HG02981 (cell line): ENCODE data around the gene DCTN2.

ENCODE experiments used
- ATAC-seq: cut with Tn5 transposase; IDR thresholded peaks from one replicate; pipeline ENCODE4 v1.9.1; 2021; ENCODE audit warnings: mild to moderate bottlenecking, moderate library complexity; ENCODE audit not compliant: unreplicated experiment

DCTN2 gene

DNA sequence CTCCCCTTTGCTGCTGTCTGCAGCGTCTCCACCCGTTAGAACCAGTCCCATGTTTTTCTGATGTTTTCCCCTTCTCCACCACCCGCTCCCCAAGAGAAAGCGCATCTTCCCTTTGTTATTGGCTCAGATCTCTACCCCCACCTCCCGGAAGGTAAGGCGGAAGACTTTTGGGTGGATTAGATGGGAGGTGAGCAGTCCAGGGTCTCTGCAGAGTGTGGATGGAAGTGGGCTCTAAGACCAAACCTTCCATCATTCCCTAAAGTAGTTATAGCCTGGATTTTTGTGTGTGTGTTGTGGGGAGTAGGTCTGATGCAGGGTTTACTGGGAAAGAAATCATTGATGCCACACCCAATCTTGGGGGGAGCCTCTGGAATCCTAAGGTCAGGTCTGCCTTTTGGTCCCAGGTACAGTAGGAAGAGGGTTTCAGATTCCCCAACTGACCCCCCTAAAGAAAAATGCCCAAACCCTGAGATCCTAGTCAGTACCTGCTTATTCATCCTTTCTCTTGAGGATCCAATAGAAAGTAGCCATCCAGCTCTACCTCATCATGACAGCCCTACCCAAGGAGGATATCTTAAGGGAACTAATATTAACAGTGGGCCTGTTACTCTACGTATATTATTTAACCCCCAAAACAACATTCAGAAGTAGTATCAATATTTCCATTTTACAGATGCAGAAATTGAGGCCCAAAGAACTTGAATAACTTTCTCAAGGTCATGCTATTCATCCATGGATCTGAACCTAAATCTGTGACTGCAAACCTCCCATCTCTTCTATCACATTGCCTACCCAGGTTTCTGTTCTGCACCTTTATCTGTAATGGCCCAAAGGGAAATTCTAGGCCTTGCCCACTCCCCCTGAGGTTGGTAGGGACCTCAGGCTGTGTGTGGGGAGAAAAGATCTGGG lies 3.9 kb upstream of the DCTN2 start:
- no peak for ATAC-seq

DNA sequence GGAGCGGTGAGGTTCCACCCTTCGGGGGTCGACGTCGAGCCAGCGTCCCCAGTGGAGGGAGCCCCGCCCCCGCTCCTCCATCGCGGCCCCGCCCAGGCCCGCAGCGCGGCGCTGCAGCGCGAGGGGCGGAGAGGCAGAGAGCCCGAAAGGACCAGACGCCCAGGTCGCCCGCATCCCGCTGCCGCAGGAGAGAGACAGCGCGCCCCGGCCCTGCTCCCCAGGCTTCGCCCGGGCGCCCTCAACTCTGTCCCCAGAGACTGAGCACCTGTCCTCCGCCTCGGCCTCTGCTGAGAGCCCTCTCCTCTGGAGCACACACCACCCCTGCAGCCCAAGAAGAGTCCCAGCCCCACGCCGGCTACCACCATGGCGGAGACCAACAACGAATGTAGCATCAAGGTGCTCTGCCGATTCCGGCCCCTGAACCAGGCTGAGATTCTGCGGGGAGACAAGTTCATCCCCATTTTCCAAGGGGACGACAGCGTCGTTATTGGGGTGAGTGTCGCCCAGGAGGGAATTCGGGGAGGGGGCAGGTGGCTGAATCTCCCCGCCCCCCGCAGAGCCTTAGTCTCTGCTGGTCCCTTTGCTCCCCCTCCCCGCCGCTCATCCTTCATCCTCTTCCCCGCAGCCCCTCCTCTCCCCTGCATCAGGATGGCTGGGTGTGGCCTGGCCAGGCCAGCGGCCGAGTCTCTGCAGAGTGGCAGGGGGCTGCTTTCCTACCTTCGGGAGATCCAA lies 3.1 kb upstream of the DCTN2 start, which contains the start of gene KIF5A:
KIF5A (plus strand) TSS at position 136 of the 732 bp plus-strand sequence; CDS start at position 364, 228 bp downstream.
- ATAC-seq: no peak

DNA sequence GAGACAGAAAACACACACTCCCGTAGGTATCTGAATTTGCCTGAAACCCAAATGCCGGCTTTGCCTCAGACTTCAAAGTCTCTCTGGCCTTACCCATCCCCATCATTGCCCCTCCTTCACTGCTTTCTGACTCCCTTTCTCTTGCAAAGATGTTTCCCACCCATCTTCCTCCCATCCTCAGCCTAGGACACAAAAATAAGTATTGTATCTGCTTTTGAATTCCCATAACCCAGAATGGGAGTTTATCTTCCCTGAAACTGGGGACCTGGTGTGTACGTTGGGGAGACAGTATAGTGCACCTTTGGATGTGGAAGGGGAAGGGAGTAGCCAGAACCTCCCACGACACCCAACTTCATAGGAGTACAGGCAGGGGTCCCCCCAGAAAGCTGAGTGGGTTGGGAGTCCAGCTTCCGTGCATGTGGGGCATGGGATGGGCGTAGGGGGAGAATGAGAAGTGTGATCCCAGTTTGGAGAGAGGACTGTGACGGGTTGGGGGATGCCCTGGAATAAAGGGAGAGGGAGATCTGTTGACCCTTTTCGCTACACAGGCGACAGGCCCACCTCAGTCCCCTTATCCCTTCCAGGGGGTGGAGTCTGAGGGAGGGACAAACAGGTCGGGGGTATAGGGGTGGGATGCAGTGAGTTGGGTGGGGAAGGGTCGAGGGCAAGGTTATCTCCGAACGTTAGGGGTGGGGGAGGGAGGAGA lies 2.4 kb upstream of the DCTN2 start:
- ATAC-seq: no peak

- no peak for ATAC-seq
Measured at GRCh38 chr12:57548488-57548887, 1.5 kb upstream of the DCTN2 start.

DNA sequence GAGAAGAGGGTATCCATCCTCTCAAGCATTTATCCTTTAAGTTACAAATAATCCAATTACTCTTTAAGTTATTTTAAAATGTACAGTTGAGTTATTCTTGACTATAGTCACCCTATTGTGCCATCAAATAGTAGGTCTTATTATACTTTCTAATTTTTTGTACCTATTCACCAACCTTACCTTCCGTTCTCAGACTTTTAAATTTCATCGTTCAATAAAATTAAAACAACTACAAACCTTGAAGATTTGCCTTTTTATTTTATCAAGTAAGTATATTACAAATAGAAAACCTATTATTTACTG lies 972 bp upstream of the DCTN2 start:
- ATAC-seq: no peak

DNA sequence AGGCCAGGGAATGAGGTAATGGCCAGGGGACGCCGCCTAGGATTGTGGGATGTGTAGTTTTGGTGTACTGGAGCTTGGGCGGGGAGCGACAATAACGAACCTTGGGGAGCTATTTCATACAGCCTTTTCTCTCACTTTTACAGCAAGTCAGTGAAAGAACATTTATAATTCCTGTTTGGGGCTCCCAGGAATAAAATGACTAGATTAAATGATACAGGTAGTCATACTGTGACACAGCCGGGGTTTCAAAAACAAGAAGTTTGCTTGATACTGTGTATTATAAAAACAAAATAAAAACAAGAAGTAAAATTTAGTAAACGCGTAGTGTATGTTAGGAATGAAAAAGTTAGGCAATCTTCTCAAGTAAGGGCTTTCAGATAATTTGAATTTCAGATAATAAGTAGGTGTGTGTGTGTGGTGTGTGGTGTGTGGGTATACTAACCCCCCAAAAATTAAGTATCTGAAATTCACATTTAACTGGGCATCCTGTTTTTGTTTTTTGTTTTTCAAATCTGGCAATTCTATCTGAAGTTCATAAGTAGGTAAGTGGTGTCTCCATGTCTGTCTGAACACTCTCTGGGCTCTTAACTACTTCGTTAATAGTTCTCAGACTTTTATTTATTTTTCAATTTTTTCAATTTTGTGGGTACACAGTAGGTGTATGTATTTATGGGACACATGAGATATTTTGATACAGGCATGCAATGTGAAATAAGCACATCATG lies 458 bp upstream of the DCTN2 start:
- ATAC-seq: no peak

DNA sequence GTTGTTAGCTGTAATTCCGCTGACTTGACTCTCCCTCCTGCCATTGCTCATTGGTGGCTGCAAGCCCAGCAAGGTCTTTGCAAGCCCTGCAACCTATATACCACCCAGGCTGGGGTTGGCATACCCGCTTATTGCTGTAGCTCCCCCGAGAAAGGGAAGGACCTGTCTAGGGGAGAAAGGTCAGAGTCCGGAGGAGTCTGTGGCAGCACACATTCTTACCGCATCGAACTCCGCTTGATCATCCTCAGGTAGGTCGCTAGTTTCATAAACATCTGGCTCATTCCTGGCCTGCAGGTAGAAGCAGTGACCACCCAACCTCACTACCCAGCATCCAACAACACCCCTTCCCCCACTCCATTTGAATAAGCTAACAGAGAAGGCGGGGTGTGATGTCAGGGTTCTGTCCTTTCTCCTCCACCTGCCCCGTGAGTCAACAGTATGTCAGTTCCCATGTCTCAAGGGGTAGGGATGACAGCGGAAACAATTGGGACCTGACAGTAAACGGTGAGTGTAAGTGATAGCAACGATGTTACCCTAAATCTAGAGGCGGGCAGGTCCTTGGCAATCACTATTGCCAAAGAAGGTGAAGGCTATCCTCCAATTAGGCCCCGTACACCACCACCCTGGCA lies 1.1 kb downstream of the DCTN2 start:
- no peak for ATAC-seq

DNA sequence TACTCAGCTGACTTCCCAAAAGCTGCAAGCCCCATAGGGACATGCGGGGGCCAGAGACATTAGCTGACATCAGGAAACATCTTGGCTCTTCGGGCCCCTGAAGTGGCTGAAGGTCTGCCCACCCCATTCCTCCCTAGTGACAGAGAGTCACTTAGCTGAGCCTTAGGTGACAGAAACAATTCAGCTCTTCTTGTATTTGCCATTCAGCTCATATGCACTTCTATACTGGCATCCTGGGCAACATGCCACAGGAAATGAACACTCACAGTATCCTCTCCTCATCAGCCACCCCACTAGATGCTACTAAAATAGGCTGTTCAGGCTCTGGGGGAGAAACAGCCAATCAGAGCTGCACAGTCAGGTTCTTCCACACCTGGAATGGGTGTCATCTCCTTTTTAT lies 3.4 kb downstream of the DCTN2 start:
- no peak for ATAC-seq

DNA sequence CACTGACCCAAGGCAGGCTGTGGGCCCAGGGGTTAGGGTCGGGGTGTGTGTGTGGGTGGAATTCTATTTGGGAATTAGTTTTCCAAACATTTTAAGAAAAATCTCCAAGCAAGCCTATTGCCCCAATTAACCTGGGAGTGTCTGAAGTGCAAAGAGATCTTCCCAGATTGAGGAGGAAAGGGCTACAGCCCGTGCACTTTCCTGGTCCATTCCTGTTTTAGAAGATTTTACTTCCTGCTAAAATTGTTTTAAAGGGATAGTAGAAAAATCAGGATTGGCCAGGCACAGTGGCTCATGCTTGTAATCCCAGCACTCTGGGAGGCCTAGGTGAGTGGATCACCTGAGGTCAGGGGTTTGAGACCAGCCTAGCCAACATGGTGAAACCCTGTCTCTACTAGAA lies 5.3 kb downstream of the DCTN2 start:
- no peak for ATAC-seq

DNA sequence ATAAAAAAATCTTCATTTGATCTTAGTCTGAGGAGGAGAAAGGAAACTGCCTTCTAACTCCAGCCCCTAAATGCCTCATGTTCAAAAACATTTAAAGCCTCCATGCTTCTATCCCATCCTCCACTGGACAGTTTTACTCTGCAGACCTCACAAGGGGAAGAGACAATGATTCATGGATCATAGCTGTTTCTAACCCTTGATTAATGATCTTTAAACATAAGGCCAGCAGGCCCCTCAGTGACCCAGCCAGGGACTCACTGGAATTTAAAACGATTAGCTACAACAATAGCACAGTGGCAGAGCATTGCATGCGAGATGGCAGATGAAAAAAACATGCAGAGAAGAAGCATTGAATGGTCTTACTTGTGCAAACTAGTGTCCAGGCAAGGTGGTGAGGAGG lies 6.0 kb downstream of the DCTN2 start:
- no peak for ATAC-seq

DNA sequence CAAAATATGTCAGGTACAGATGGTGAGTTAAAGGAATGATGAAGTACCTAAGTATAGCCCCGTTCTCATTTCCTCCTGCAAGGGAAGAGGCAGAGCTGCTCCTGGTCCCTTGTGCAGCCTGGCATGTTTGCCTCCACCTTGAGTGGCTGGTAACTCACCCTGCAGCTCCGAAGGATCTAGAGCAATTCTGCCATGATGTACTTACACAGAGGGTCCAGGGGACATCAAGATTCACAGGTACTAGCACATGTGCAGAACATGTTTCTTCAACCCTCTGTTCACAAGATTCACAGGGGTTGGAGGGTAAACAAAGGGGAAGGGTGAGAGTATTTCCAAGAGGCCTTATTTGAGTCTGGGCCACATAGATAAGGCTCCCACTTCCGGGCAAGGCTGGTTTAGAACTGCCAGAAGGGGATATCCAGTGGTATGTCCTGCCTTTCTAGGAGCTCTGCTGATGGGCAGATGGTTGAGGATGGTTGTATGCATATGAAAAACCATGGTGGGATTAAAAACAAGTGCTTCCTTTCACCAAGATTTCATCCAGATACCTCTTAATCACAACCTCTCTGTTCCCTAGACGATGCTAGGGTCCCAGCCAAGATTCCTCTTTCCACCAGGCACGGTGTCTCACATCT lies 7.7 kb downstream of the DCTN2 start:
- no peak for ATAC-seq

GRCh38 chr12:57536597-57536942 lies 10.4 kb downstream of the DCTN2 start:
- ATAC-seq: no peak

DNA sequence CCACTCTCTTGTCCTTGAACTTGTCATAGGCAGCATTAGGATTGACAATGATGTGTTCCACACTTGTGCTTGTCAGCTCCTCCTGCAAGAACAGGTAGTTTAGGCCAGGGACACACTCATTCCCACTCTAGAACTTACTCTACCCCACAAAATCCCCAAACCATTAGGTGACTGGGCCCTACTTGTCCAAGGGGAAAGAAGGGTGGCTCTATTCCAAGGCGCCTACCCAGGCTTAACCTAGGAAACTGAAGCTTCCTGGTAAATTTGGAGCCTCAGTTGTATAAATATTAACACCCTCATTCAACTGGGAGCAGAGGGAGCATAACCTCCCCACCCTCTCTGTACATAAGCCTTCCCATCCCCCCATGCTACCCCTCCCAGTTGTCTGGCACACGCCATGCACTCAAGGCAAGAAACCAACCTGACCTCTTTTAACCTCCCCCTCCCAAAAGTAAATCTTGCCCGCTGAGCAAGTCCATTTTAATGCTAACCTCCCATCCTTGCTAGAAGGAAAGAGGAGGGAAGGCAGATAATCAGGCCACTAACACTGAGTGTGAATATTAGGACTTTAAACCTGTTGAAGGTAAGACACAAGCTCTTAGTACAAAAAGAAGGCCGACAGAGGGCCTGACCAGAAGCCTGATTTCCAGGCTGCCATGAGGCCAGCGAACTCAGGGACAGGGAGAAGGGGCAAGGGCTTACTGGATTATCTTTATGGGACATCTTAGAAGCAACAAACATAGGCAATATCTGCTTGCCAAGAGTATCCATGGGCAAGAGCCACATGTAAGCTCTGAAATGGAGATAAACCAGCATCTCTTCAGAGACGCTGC lies 11.0 kb downstream of the DCTN2 start:
- ATAC-seq: no peak

DNA sequence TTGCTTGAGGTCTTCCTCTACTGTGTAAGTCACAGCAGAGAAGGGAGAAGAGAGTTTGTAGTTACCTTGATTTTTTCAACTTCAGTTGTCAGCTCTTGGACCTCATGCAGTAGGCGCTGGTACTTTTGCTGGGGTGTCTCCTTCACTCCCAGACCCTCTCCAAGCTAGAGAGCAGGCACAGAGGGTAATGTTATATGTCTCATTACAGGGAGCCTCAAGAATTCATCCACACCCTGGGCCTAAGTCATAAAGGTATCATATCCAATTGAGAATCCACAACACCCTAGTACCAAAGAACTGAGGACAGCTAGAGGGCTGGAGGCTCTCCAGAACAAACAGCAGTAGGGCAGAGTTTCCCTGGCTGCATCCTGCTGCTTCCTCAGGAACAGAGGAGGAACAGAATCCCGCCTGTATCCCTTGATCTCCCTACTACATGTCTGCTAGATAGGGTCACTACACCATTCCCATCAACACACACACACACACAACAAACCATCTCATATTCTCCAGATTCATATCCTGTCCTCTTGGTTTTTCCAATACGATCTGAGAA lies 11.9 kb downstream of the DCTN2 start:
- no peak for ATAC-seq

- no peak for ATAC-seq
Measured at GRCh38 chr12:57534250-57534649, 12.7 kb downstream of the DCTN2 start.

GRCh38 chr12:57533108-57533507 lies 13.9 kb downstream of the DCTN2 start:
- no peak for ATAC-seq

- no peak for ATAC-seq
Measured at GRCh38 chr12:57531836-57532235, 15.2 kb downstream of the DCTN2 start.

DNA sequence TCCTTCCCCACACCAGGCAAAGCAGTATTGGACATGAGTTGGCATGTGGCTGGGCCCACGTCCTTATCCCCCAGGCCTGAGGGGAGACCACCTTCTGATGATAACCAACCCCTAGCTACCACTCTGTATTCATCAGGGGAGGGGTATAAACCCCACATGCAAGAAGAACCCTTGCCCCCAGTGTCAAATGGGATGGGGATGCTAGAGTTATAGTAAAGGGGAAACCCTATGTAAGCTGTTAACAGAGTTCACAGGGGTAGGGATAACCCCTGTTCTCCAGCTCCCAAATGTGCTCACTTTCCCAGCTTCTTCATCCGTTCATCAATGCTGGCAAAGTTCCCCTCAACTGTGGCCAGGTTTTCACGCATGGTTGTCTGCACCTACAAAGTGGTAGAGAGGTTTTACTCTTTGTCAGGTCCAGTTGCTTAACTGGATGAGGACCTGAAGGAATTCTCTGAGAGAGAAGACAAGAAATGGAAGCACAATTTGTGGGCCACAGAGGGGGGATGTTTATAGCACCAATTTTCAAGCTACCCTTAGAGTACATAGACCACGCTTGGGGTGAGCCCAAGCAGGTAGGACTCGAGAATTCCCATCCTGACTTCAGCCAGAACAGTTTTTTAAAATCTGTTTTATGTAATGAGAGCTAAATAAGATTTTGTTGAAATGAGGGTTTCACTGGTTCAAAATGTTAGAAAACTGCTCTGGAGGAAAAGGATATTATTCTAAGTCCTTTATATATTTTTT lies 16.4 kb downstream of the DCTN2 start:
- no peak for ATAC-seq
